Spinal cord (tissue), 10 donors: ENCODE data around the gene KLF13. TPM values are rescaled to one million over a fixed set of nuclear protein-coding genes. Genes with fewer than 3 reads are reported as not detected.

Experiments used
- DNase-seq, 6 donors: peaks; one replicate each; pipeline versions ENCODE4 v3.0.0 to v3.0.0-alpha.2; 2013 to 2015; ENCODE audit warnings: low spot score in 6 of 6, low read depth in 4 of 6
- H3K27ac ChIP-seq: one replicate; pipeline ENCODE4 v1.5.1; 2013; ENCODE audit warnings: low read depth, low read length, control low read depth
- H3K27me3 ChIP-seq: one replicate; pipeline ENCODE4 v1.6.1; 2013; ENCODE audit warnings: low read length; ENCODE audit not compliant: control insufficient read depth, insufficient read depth
- H3K36me3 ChIP-seq: one replicate; pipeline ENCODE4 v1.6.1; 2013; ENCODE audit warnings: low read length; ENCODE audit not compliant: control insufficient read depth, insufficient read depth
- H3K4me1 ChIP-seq: one replicate; pipeline ENCODE4 v1.6.1; 2013; ENCODE audit warnings: low read length; ENCODE audit not compliant: control insufficient read depth, insufficient read depth
- H3K4me3 ChIP-seq: one replicate; pipeline ENCODE4 v1.5.1; 2013; ENCODE audit warnings: low read depth, low read length, control low read depth
- H3K9me3 ChIP-seq: one replicate; pipeline ENCODE4 v1.6.1; 2013; ENCODE audit warnings: low read length; ENCODE audit not compliant: control insufficient read depth, insufficient read depth
- WGBS: methylation state at CpG from one replicate; pipeline ENCODE4 v1.1.5; 2013; ENCODE audit warnings: missing lambda C conversion rate; ENCODE audit not compliant: insufficient coverage; 5-methylcytosine and 5-hydroxymethylcytosine counted together
- polyA plus RNA-seq, 2 donors: library from polyadenylated mRNA; unstranded; fragments of 120-200 nt; gene quantifications; one replicate each; pipeline ENCODE4 v1.2.1, GENCODE V29; 2013; ENCODE audit not compliant: insufficient read length in 2 of 2
- total RNA-seq, 2 donors: library from RNA; depleted of rRNA in 1 of 2; stranded (reverse); fragments of 120-200 nt in 1 of 2; fragments of >200 nt in 1 of 2; gene quantifications; one replicate each; pipeline versions ENCODE4 v1.2.3 to v1.2.4, GENCODE V29; 2013 to 2014
- donor health status: healthy.

The KLF13 gene
- total and polyA plus RNA-seq, 4 donors = 42.3 to 84.5 (median 68.2) TPM

GRCh38 chr15:31285772-31286261 lies 40.8 kb upstream of the KLF13 start:
- Histone ChIP-seq H3K27ac (no peak overlapping the region), H3K36me3 (no peaks in the 10 kb centered on the region), H3K27me3 (no peaks in the 10 kb centered on the region), H3K4me1 (peaks cover 2% of the 10 kb centered on the region), H3K9me3 (peaks cover 3% of the 10 kb centered on the region), H3K4me3 (no peak overlapping the region)
- no peak for DNase-seq
- no CpG with 5 or more reads among the region's 1 CpG for WGBS

GRCh38 chr15:31291048-31291578 lies 35.5 kb upstream of the KLF13 start:
- no peak overlapping the region for H3K27ac ChIP-seq
- WGBS = 92% methylated on average over 2 of the region's 3 CpGs
- H3K9me3 ChIP-seq = peaks cover 3% of the 10 kb centered on the region

DNA sequence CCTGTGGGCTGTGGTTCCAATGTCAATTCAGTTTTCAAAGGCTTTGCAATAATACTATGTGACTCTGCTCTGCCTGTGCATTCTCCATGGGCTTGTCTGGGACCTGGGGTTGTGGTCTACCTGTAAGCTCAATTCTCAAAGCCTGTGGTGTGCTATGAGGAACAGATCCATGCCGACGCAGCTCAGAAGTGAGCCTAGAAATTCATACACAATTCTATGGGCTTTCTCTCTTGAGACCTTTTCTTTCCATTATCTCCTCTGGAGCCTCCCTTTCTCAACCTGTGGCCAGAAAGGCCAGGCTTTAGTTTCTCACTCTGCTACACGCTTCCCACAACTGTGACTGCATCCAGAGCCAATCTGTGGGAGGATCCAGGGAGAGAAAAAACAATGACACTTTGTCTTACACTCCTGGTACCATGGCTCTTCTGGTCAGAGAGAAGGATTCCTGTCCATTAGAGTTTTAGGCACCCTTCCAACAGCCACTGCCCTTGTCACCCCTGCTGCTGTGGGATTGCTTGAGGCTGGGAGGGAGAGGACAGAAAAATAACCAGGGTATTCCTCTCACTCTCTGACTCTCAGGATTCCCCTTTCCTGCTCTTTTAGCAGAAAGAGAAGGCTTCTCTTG lies 34.1 kb upstream of the KLF13 start:
- WGBS = 76% methylated on average over 2 of the region's 3 CpGs
- peak overlapping the region; percentile 59 for H3K27ac ChIP-seq
- peak in 2 of 6 donors; percentile 43 to 72 for DNase-seq
- no peak overlapping the region for H3K4me3 ChIP-seq
- H3K4me1 ChIP-seq = peaks cover 19% of the 10 kb centered on the region
- peaks cover 2% of the 10 kb centered on the region for H3K9me3 ChIP-seq
- no peaks in the 10 kb centered on the region for H3K27me3 ChIP-seq
- H3K36me3 ChIP-seq = no peaks in the 10 kb centered on the region

More at GRCh38 chr15:31291048-31291578, 35.5 kb upstream of the KLF13 start:
- Histone ChIP-seq H3K4me1 (peaks cover 9% of the 10 kb centered on the region), H3K4me3 (no peak overlapping the region), H3K27me3 (no peaks in the 10 kb centered on the region), H3K36me3 (no peaks in the 10 kb centered on the region)
- DNase-seq = no peak

GRCh38 chr15:31293655-31294054 lies 33.0 kb upstream of the KLF13 start:
- no peak overlapping the region for H3K4me3 ChIP-seq
- no peak overlapping the region for H3K27ac ChIP-seq
- H3K36me3 ChIP-seq = no peaks in the 10 kb centered on the region
- H3K27me3 ChIP-seq = no peaks in the 10 kb centered on the region
- peaks cover 22% of the 10 kb centered on the region for H3K4me1 ChIP-seq
- WGBS = no CpG with 5 or more reads among the region's 3 CpGs
- DNase-seq = no peak
- no peaks in the 10 kb centered on the region for H3K9me3 ChIP-seq

- H3K4me1 ChIP-seq = peaks cover 26% of the 10 kb centered on the region
- no peaks in the 10 kb centered on the region for H3K36me3 ChIP-seq
- H3K9me3 ChIP-seq = no peaks in the 10 kb centered on the region
- no peak overlapping the region for H3K27ac ChIP-seq
- no peak overlapping the region for H3K4me3 ChIP-seq
- WGBS = 100% methylated on average over 1 of the region's 2 CpGs
- H3K27me3 ChIP-seq = no peaks in the 10 kb centered on the region
- no peak for DNase-seq
Measured at GRCh38 chr15:31294067-31294466, 32.6 kb upstream of the KLF13 start.

- 88% methylated on average over 2 of the region's 8 CpGs for WGBS
- peaks cover 42% of the 10 kb centered on the region for H3K4me1 ChIP-seq
- no peaks in the 10 kb centered on the region for H3K36me3 ChIP-seq
- H3K27ac ChIP-seq = no peak overlapping the region
- DNase-seq = no peak
- H3K9me3 ChIP-seq = no peaks in the 10 kb centered on the region
- no peaks in the 10 kb centered on the region for H3K27me3 ChIP-seq
- H3K4me3 ChIP-seq = no peak overlapping the region
Measured at GRCh38 chr15:31295658-31296057, 31.0 kb upstream of the KLF13 start.

DNA sequence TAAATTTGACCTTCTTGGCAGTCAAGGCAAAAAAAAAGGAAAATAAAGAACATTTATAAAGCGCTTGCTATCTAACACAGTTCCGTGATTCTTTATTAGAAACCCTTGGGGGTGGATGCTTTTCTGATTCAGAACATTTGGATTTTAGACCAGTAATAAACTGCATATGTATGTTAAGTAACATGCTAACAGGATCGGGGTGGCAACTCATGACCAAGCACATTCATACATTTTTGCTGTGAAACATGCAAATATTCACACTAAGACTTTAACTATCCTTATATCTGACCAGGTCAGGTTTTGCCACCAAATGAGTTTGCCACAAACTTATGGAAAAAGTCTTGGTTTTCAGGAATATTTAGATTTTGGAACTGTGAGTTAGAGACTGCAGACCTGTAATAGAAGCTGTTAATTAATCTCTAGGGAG lies 30.4 kb upstream of the KLF13 start:
- Histone ChIP-seq H3K9me3 (no peaks in the 10 kb centered on the region), H3K27me3 (no peaks in the 10 kb centered on the region), H3K4me3 (no peak overlapping the region), H3K4me1 (peaks cover 48% of the 10 kb centered on the region), H3K27ac (no peak overlapping the region), H3K36me3 (no peaks in the 10 kb centered on the region)
- DNase-seq = no peak
- WGBS = no CpG with 5 or more reads among the region's 3 CpGs

DNA sequence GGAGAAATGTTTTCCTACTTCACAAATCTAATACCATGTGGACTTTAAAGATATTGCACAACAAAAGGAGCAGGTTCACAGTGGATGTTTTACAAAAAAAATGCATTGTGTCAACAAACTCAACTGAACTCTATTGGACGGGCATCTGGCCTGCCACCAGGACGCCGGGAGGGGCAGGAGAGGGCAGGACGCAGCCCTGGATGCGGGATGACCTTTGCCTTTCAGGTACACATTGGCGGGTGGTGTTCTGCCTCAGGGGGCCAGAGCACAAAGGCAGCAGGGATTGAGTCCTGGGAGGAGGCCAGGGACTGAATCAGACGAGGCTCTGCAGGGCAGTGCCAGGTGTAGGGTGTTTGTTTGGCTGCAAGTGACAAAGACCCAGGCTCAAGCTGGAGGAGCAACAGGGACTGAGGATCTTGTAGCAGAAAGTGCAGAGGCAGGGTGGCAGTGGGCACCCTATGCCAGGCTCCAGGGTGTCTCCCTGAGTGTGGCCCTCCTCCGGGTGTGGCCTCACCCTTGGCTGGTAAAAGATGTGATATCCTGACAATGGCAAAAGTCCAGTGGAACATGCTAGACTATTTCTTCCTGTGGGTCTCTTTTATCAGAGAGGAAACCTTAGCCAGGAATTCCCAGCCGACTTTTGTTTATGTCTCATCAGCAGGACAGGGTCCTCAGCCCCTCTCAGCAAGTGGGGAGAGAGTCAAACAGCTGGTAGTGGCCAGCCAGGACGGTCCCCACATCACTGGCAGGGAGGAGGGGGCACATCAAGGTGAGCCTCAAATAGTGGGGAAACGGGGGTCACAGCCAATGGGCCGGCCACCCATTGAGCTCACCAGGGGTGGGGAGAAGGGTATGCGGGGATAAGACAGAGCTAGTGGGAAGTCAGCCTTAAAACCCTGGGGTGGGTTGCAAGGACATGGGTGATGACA lies 29.7 kb upstream of the KLF13 start:
- Histone ChIP-seq H3K27me3 (no peaks in the 10 kb centered on the region), H3K4me3 (no peak overlapping the region), H3K27ac (peak overlapping the region; percentile 1), H3K36me3 (no peaks in the 10 kb centered on the region), H3K9me3 (no peaks in the 10 kb centered on the region), H3K4me1 (peaks cover 53% of the 10 kb centered on the region)
- 44% methylated on average over 12 of the region's 13 CpGs for WGBS
- no peak for DNase-seq

DNA sequence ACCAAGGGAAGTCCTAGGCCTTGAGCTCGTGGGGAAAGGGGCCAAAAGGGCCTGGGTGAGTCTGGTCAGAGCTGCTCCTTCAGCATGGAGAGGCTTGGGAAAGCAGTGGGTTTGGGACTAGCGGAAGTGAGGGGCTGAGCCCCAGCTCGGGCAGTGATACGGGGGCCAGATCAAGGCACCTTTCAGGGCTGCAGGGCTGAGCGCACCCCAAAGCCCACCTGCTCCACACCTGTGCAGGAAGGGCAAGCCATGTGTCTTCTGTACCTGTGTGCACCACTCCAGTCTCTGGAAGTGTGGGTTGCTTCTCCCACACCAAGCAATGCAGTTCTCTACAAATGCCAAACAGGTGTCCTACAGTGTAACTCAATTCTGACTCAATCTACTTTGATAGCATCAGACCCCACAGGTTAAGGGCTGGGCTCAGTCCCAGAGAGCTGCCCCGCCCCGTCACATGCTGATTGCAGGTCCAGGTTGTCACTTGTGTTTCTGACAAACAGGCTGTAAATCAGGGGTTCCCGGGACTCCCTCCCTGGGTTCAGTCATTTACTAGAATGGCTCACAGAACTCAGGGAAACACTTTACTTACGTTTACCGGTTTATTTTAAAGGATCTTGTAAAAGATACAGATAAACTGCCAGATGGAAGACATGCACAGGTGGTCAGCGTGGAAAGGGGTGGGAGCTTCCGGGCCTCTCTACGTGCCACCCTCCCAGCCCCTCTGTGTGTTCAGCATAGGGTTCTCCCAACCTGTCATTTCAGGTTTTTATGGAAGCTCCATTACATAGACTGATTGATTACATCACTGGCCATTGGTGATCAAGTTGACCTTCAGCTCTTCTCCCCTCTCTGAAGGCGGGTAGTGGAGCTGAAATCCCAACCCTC lies 28.8 kb upstream of the KLF13 start:
- H3K4me3 ChIP-seq = no peak overlapping the region
- no peaks in the 10 kb centered on the region for H3K36me3 ChIP-seq
- H3K9me3 ChIP-seq = no peaks in the 10 kb centered on the region
- peaks cover 56% of the 10 kb centered on the region for H3K4me1 ChIP-seq
- H3K27ac ChIP-seq = no peak overlapping the region
- 89% methylated on average over 12 of the region's 14 CpGs for WGBS
- DNase-seq = no peak
- H3K27me3 ChIP-seq = no peaks in the 10 kb centered on the region
